DND-41 (cell line): ENCODE results near the gene CLEC4A.
"Not testable (repeated sequence)": the region's sequence is repeated elsewhere in the genome, so short reads cannot be mapped to it uniquely, and the experiment has no call there.

Source experiments
- ATAC-seq: fragments of 200-7000 bp; cut with Tn5 transposase; 3 replicates; pipeline ENCODE4 v1.9.1; 2021; ENCODE audit warnings: low read depth; ENCODE audit not compliant: insufficient read depth
- DNase-seq: peaks from one replicate; pipeline ENCODE4 v3.0.0-alpha.2; 2020
- H2AFZ ChIP-seq: 2 replicates; pipeline ENCODE4 v1.6.0; 2012; ENCODE audit warnings: low read depth, low read length
- H3K27ac ChIP-seq: 2 replicates; pipeline ENCODE4 v1.5.1; 2012; ENCODE audit warnings: low read length, inconsistent platforms
- H3K27me3 ChIP-seq: fragments of 200-600 bp; sonication (generic); 2 replicates; pipeline ENCODE4 v1.6.0; 2012; ENCODE audit warnings: low read length, mild to moderate bottlenecking, inconsistent platforms; ENCODE audit not compliant: insufficient read depth, poor library complexity
- H3K36me3 ChIP-seq: 2 replicates; pipeline ENCODE4 v1.5.1; 2012; ENCODE audit warnings: low read length, inconsistent platforms; ENCODE audit not compliant: insufficient read depth
- H3K4me1 ChIP-seq: 2 replicates; pipeline ENCODE4 v1.5.1; 2012; ENCODE audit warnings: mild to moderate bottlenecking, low read length; ENCODE audit not compliant: insufficient read depth
- H3K4me2 ChIP-seq: 2 replicates; pipeline ENCODE4 v1.6.0; 2012; ENCODE audit warnings: mild to moderate bottlenecking, moderate library complexity, low read length, inconsistent platforms; ENCODE audit not compliant: insufficient read depth
- H3K4me3 ChIP-seq, 2 experiments: fragments of 200-600 bp in 1 of 2; shearing (Covaris generic) in 1 of 2; 2 replicates each; pipeline ENCODE4 v1.5.1; 2012 to 2016; ENCODE audit warnings: inconsistent platforms in 2 of 2, low read length in 2 of 2, mild to moderate bottlenecking in 2 of 2, low read depth in 1 of 2, moderate library complexity in 1 of 2
- H3K79me2 ChIP-seq: 2 replicates; pipeline ENCODE4 v1.6.0; 2012; ENCODE audit warnings: low read length, inconsistent platforms; ENCODE audit not compliant: insufficient read depth
- H3K9ac ChIP-seq: 2 replicates; pipeline ENCODE4 v1.6.0; 2012; ENCODE audit warnings: low read depth, mild to moderate bottlenecking, inconsistent platforms, low read length, moderate library complexity
- H3K9me3 ChIP-seq: 2 replicates; pipeline ENCODE4 v1.5.1; 2012; ENCODE audit warnings: low read length, moderate library complexity, mild to moderate bottlenecking, inconsistent platforms; ENCODE audit not compliant: insufficient read depth, severe bottlenecking
- H4K20me1 ChIP-seq: 2 replicates; pipeline ENCODE4 v1.6.0; 2012; ENCODE audit warnings: low read length; ENCODE audit not compliant: insufficient read depth
- EZH2 ChIP-seq: IDR thresholded peaks from 3 replicates; pipeline ENCODE4 v1.6.1; 2012; ENCODE audit warnings: borderline replicate concordance, low read depth, mild to moderate bottlenecking, moderate library complexity, low read length, inconsistent platforms; ENCODE audit not compliant: severe bottlenecking
- TF ChIP-seq, protein P1 (sequence below): IDR thresholded peaks from 2 replicates; pipeline ENCODE4 v1.5.1; 2012; ENCODE audit warnings: borderline replicate concordance, low read length, moderate library complexity, mild to moderate bottlenecking; ENCODE audit not compliant: poor library complexity, severe bottlenecking; ENCODE audit errors: extremely low read depth

CLEC4A gene

DNA sequence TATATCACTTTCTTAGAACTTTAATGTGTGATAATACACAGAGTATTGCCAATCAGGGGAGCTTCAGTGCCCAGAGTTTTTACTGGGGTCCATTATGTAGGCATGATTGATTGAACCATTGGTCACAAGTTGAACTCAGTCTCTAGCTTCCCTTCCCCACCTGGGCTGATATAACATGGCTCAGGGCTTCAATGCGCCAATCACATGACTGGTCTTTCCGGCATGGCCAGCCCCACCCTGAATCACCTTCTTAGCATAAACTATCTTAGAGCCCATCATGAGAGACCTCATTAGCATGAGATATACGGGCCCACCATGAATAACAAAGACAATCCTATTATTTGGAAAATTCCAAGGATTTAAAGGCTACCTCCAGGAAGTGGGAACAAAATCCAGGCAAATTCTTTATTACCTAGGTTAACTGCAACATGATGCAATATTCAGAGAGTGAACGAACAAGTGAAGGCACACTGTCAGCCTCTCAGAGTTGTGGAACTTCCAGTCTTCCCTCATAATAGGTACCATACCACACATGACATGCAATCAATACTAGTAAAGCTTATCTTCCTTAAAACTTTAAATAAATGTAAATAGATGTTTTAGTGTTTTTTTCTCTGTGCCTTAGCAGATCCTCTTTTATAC lies 3.2 kb upstream of the CLEC4A start:
- H3K27ac ChIP-seq: no peak overlapping the region
- no peaks in the 10 kb centered on the region for H3K27me3 ChIP-seq
- no peak overlapping the region for H3K4me2 ChIP-seq
- H3K4me3 ChIP-seq: no peak overlapping the region
- H3K9me3 ChIP-seq: no peaks in the 10 kb centered on the region
- H3K9ac ChIP-seq: no peak overlapping the region
- no peak overlapping the region for H2AFZ ChIP-seq
- no peaks in the 10 kb centered on the region for H4K20me1 ChIP-seq
- no peaks in the 10 kb centered on the region for H3K79me2 ChIP-seq
- no peak for ATAC-seq
- no peak for DNase-seq
- H3K36me3 ChIP-seq: no peaks in the 10 kb centered on the region
- H3K4me1 ChIP-seq: peaks cover 14% of the 10 kb centered on the region
- TF ChIP-seq, protein P1, sequence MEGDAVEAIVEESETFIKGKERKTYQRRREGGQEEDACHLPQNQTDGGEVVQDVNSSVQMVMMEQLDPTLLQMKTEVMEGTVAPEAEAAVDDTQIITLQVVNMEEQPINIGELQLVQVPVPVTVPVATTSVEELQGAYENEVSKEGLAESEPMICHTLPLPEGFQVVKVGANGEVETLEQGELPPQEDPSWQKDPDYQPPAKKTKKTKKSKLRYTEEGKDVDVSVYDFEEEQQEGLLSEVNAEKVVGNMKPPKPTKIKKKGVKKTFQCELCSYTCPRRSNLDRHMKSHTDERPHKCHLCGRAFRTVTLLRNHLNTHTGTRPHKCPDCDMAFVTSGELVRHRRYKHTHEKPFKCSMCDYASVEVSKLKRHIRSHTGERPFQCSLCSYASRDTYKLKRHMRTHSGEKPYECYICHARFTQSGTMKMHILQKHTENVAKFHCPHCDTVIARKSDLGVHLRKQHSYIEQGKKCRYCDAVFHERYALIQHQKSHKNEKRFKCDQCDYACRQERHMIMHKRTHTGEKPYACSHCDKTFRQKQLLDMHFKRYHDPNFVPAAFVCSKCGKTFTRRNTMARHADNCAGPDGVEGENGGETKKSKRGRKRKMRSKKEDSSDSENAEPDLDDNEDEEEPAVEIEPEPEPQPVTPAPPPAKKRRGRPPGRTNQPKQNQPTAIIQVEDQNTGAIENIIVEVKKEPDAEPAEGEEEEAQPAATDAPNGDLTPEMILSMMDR: no peak
- TF ChIP-seq EZH2: no peak

GRCh38 chr12:8127138-8127537 lies 3.7 kb downstream of the CLEC4A start:
- H3K4me3 ChIP-seq: no peak overlapping the region
- no peak overlapping the region for H3K27ac ChIP-seq
- ATAC-seq (peak; percentile 81), DNase-seq (peak; percentile 48)
- no peaks in the 10 kb centered on the region for H4K20me1 ChIP-seq
- no peaks in the 10 kb centered on the region for H3K79me2 ChIP-seq
- H2AFZ ChIP-seq: no peak overlapping the region
- H3K4me2 ChIP-seq: no peak overlapping the region
- no peaks in the 10 kb centered on the region for H3K36me3 ChIP-seq
- peaks cover 14% of the 10 kb centered on the region for H3K4me1 ChIP-seq
- no peaks in the 10 kb centered on the region for H3K9me3 ChIP-seq
- H3K9ac ChIP-seq: no peak overlapping the region
- no peaks in the 10 kb centered on the region for H3K27me3 ChIP-seq
- no peak for TF ChIP-seq EZH2
- TF ChIP-seq, protein P1: no peak

- not testable (repeated sequence) for H3K4me3 ChIP-seq, H3K36me3 ChIP-seq, H3K27ac ChIP-seq, ATAC-seq, H3K9me3 ChIP-seq, H2AFZ ChIP-seq, H3K4me2 ChIP-seq, H4K20me1 ChIP-seq, DNase-seq, H3K27me3 ChIP-seq, H3K4me1 ChIP-seq, H3K79me2 ChIP-seq, H3K9ac ChIP-seq
Measured at GRCh38 chr12:8133636-8134397, 10.4 kb downstream of the CLEC4A start.

DNA sequence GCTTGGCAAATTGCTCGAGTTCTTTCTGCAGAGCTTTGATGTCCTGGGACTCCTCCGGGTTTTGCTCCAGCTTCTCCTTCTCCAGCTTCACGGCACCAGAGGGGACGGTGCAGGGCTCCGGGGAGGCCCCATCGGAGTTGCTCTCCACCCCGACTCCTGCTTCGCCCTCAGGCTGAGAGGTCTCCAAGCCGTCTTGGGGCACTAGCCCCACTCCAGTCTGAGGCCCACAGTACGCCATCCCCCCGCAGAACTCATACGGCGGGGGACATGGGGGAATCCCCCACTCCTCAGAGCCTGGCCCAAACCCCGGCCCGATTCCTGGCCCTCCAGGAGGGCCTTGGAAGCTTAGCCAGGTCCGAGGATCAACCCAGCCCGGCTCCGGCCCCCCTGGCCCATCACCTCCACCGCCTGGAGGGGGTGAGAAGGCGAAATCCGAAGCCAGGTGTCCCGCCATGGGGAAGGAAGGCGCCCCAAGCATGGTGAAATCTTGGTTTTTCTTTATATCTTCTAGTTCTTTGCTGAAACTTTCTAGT lies 11.0 kb downstream of the CLEC4A start:
- not testable (repeated sequence) for H3K4me1 ChIP-seq, H3K4me2 ChIP-seq, H2AFZ ChIP-seq, DNase-seq, H3K27ac ChIP-seq, H3K9me3 ChIP-seq, H3K4me3 ChIP-seq, H3K36me3 ChIP-seq, H3K9ac ChIP-seq, H3K27me3 ChIP-seq, H4K20me1 ChIP-seq, ATAC-seq, H3K79me2 ChIP-seq

GRCh38 chr12:8141647-8142046 lies 18.2 kb downstream of the CLEC4A start:
- H3K27me3 ChIP-seq, H3K79me2 ChIP-seq, H3K4me3 ChIP-seq, H2AFZ ChIP-seq, ATAC-seq, H3K9me3 ChIP-seq, H3K9ac ChIP-seq, DNase-seq, H3K4me1 ChIP-seq, H3K4me2 ChIP-seq, H3K27ac ChIP-seq, H3K36me3 ChIP-seq, H4K20me1 ChIP-seq: not testable (repeated sequence)
